Stromal cell of bone marrow (primary cell): ENCODE data around the gene TMEM223.
A peak's percentile ranks its signal among the peaks of the same experiment; 100 is the strongest.
"Not testable (repeated sequence)": the region's sequence is repeated elsewhere in the genome, so short reads cannot be mapped to it uniquely, and the experiment has no call there.

Source experiments
- DNase-seq: peaks from one replicate; pipeline ENCODE4 v3.0.0-alpha.2; 2012; ENCODE audit warnings: low read depth

The TMEM223 gene, protein sequence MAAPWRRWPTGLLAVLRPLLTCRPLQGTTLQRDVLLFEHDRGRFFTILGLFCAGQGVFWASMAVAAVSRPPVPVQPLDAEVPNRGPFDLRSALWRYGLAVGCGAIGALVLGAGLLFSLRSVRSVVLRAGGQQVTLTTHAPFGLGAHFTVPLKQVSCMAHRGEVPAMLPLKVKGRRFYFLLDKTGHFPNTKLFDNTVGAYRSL

DNA sequence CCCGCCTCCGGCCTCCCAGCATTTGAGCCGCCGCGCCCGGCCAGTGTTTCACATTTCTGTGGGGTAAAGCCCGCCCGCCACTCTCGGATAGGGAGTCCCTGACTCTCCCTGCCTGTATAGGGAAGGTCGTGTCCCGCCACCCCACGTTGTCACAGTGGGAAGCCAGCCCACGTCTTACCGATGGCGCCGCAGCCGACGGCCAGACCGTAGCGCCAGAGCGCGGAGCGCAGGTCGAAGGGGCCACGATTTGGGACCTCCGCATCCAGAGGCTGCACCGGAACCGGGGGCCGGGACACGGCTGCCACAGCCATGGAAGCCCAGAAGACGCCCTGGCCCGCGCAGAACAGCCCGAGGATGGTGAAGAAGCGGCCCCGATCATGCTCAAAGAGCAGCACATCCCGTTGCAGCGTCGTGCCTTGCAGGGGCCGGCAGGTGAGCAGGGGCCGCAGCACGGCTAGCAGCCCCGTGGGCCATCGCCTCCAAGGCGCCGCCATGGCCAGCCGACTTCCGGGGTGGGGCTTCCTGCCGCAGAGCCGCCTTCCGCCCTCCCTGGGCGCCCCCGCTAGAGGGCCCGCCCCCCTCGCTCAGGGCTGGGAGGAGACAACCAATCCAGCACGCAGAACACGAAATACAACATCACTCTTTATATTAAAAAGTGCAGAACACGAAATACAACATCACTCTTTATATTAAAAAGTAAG, at the start of gene TMEM223:
TMEM223 (minus strand) TSS at position 506 of the 701 bp plus-strand sequence; CDS start at position 494, 12 bp downstream.
- DNase-seq = peak; percentile 70

DNA sequence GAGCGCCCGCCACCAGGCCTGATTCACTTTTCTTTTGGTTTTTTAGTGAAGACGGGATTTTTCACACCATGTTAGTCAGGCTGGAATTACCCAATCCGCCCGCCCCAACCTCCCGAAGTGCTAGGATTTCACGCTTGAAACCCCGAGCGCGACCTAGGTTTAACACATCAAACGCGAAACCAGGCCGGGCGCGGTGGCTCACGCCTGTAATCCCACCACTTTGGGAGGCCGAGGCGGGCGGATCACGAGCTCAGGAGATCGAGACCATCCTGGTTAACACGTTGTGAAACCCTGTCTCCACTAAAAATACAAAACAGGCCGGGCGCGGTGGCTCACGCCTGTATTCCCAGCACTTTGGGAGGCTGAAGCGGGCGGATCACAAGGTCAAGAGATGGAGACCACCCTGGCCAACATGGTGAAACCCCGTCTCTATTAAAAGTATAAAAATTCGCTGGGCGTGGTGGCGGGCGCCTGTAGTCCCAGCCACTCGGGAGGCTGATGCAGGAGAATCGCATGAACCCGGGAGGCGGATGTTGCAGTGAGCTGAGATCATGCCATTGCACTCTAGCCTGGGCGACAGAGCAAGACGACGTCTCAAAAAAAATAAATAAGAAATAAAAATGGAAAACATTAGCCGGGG, 49.0 kb upstream of the TMEM223 start:
- DNase-seq = peak; percentile 60

DNA sequence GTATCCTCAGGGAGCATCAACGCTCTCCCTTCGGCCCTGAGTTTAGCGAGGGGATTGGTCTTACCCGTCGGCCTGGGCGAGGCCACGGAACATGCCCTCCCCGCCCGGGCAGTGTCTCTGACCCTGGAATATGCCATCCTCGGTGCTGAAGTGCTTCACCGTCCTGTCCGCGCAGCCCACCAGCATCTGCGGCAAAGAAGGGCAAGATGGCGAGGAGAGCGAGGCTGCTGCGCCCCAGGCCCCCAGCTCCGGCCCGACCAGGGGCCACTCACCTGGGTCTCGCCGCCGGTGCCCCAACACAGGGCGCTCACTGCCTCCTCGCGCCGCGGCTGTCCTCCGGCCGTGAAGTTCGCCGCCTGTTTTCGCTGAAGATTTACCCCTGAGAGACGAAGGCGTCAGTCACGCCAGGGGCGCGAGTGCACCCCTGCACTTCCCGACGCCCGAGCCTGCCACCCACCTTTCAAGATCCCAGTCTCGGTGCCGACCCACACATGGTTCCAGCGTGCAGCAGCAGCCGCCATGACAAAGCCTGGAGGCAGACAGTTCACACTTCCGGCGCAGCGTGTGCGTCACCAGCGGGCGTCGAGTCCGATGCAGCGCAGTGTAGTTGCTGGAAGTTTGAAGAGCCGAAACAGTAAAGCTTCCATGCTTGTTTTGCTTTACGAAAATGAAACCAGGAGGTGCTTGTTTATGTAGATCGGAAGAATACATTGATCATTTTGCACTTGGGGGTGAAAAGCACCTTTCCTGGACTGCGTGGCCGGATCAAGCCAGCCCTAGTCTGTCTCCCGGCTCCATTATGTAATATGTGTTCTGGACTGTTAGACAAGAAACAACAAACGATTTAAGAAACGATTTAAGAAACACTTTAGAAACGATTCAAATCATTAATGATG, 47.5 kb upstream of the TMEM223 start, which contains the start of gene WDR74:
WDR74 (minus strand) TSS at position 541 of the 896 bp plus-strand sequence; CDS start at position 521, 20 bp downstream.
- peak; percentile 86 for DNase-seq

DNA sequence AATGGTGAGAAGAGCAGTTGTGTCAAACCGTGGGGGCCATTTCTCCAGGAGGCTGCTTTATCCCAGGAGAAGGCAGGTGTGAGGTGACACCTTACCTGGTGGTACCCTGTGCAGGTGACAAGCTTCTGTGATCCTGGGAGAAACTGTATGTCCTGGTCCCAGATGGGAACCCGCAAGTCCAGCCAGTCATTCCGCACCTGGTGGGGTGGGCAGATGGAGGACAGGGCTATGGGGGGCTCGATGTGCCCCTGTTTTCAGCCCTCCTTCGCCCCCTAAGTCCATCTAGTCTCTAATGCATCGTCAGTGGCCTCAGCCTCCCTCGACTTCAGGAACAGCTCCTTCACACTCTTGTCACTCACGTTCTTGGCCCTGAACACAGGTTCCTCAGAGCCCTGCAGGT, 43.5 kb upstream of the TMEM223 start:
- no peak for DNase-seq

DNA sequence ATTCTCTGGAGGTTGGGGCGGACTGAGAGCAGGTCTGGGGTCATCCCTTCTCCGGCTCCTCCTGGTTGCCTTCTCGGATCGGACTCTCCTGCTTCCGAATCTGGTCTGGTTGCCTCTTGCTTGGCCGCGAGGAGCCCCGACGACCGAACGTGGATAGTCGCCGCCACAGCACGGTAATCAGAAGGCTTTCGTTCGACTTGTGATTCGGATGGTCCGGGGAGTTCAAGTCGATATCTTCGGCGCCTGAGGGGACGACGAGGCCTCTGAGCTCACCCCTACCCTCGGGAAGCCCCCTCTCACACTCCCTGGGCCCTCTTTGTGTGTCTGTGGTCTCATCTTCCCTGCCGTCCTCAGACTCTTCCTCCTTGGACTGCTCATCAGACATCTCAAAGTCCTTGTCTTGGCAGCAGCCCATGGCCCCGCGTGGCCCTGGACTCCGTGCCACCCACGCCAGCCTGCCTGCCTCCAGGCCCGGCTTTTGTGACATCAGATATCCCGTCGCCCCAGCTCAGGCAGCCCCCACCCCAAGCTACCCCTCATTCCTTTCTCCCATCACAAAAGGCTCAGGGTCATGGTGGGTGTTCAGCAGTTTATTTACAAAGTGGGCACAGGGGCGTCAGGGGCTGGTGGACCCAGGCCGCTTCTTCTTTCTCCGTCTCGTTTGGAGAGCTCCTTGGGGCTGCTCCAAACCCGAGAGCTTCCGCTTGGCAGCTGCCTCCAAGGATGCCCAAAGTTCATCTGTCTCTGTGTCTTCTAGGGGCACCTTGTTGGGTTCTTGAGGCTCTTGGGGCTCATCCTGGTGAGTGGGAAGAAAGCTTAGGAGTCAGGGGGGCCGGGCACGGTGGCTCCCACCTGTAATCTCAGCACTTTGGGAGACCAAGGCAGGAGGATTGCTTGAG, 40.8 kb upstream of the TMEM223 start, which contains the start of gene TEX54:
TEX54 (minus strand) TSS at position 506 of the 899 bp plus-strand sequence.
- peak; percentile 6 for DNase-seq

DNA sequence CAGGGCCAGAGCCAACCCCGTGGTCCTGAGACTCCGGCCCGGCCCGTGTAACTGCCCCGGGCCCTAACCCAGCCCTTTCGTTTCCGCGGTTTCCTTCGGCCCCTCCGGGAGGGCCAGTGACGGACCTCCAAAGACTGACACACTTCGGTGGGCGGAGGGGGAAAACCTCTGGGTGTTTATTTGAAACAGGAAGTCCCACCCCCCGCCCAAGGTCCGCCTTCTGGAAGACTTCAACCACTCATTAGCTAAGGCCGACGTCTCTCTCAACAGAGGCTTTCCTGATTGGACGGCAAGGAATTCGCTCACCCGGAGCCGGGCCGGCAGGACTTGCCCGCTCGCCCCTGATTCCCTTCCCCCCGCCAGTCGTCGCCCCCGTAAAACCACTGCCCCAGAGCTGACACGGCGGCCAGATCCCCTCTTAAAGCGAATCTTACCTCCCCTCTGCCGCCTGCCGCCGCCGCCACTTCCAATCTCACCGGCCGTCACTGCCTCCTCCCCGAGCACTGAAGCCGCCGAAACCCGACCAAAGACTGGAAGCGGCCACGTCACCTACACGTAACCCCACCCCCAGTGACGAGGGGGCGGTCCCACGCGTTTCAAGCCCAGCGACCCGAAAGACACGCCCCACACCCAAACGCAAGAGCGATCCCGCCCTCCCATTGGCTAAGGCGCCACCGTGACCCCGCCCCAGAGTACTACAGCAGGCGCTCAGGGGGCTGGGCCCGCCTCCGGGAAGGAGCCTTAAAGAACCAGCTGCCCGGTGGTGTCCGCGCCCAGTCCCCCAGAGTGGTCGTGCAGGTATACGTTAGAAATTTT, 39.9 kb upstream of the TMEM223 start, which contains the start of gene STX5:
STX5 (minus strand) TSS at position 532 of the 816 bp plus-strand sequence. CDS start 808 bp downstream, outside the sequence.
- DNase-seq = peak; percentile 97

DNA sequence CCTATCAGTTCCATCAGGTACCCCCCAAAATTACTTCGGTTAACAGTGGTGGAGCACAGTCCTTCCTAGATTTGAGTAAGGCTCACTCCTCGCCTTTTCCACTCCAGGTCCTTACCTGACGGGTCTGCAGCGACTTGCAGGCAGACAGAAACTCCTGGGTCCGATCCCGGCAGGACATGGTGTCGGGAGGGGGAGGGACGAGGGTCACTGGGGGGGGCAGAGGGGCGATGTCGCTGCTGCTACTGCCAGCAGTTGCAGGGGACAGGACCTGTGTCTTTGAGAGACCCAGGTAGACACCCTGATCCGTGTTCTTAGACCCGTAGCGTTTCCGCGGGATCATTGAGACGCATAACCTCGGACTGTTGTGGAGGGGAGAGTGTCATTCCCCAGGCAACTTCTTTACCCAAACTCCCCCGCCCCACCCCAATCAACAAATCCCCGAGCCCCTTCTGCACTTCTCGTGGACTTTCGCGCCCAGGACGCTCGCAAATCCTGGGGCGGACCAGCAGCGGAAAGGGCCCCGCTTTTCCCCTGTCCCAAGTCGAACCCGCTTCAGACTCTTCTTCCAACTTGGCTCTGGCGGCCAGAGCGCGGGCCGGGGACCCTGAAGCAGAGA, 39.2 kb upstream of the TMEM223 start:
- no peak for DNase-seq

DNA sequence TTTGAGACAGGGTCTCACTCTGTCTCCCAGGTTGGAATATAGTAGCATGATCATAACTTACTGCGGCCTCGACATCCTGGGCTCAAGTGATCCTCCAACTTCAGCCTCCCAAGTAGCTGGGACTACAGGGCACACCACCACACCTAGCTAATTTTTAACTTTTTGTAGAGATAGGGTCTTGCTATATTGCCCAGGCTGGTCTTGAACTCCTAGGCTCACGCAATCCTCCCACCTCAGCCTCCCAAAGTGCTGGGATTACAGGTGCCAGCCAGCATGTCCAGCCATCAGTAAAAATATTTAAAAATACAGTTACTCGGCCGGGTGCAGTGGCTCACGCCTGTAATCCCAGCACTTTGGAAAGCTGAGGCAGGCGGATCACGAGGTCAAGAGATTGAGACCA, 36.3 kb upstream of the TMEM223 start:
- DNase-seq = not testable (repeated sequence)

DNA sequence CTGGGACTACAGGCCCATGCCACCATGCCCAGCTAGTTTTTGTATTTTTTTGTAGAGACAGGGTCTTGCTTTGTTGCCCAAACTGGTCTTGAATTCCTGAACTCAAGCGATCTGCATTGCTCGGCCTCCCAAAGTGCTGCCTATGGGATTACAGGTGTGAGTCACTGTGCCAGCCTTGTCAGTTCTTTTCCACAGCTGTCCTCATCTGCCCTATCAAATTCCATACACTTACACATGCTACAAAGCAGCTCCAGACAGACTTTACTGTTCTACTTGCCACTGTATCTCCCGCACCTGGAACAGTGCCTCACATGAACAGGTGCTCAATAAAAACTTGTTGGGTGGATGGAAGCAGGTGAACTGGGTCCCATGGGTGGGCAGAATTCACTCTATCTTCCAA, 31.9 kb upstream of the TMEM223 start:
- no peak for DNase-seq

DNA sequence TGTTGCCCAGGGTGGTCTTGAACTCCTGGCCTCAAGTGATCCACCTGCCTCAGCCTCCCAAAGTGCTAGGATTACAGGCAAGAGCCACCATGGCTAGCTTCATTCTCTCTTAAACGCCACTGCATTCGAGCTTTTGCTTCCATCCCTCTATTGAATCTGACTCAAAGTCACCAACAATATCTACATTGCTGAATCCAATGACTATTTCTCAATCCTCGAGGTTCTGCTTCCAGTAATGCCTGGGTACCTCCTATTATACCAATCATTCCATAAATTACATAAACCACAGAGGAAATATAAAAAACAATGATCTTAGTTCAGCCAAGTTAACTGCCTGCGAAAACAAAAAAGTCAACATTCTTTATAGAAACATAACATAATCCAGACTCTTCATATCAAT, 25.3 kb upstream of the TMEM223 start:
- no peak for DNase-seq

DNA sequence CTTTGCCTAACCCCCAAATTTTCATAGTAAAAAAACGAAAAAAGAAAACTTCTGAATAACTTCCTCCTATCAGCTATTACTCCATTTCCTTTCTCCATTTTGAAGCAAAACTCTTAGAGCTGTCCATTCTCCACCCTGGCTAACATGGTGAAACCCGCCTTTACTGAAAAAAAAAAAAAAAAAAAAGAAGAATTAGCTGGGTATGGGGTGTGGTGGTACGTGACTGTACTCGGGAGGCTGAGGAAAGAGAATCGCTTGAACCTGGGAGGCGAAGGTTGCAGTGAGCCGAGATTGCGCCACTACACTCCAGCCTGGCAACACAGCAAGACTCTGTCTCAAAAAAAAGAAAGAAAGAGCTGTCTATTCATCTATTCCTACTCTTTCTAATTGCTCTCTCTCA, 24.8 kb upstream of the TMEM223 start:
- no peak for DNase-seq

DNA sequence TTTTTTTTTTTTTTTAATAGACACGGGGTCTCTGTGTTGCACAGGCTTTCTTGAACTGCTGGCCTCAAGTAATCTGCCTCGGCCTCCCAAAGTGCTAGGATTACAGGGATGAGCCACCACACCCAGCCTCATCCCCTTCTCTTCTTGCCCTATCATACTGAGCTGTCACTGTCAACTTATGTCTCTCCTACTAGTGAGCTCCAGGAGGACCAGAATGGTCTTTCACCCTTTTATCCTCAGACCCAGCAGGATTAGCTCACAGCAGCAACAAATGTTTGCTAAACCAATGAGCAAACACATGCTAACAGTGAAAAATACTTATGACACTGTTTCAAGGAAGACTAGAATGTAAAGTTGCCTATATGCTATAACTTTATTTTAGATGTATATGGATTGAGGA, 19.9 kb upstream of the TMEM223 start:
- DNase-seq = no peak

DNA sequence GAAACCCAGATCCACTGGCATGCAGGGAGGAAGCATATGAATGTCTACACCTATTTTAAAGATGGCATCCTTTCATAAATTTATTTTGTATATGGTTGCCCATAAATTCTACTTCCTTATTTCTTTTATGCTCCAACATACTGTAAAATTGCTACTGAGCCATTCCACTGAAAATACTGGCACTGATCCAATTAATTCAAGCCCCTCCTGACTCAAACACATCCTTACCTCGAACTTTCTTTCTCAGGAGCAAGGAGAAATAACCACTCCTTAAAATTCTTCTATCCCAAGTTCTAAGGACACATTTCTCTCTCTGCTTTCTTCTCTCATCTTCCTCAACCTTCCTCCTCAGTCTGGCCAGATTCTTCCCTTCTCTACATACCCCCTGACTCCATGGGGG, 18.9 kb upstream of the TMEM223 start:
- DNase-seq = no peak

DNA sequence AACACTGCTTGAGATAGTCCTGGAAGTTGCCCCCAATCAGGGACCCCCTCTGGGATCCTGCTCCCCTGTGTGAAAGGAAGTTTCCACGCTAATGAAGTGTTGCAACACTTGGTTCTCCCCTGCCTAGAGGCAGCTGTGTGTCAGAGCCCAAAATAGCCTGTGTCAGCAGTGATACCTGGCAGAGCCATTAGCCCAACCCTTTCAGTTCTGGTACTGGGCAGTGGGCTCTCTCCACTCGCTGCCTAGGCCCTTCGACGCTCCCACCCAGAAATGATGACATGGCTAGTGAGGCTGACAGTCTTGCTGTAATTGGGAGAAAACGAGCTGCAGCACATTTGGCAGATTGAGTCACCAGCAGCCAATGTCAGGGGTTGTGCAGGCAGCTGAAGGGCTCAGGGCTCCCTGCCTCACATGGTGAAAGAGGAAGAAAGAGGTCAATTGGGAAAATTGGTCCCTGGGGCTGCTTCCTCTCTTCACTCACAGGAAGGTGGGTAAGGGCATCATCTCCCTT, 14.9 kb upstream of the TMEM223 start:
- no peak for DNase-seq

DNA sequence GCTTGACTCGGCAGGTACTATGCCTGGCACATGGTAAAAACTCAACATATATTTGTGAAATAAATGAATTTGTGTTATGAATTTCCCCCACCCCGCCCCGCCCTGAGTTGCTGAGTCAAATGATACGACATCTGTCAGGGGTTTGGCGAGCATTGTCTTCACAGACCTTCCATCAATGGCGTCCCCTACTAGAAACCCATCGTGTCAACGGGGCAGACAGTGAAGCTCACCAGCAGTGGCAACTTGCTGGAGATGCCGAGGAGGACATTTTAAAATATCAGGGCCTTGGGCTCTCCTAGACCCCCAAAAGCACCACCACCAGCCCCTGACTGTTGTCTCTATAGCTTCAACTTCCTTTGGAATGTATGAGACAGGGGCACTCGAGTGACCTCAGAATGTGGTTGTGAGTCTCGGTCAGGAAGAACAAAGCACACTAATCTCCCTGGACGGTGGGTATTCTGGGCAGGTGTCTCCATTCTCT, 14.2 kb upstream of the TMEM223 start:
- DNase-seq = no peak

DNA sequence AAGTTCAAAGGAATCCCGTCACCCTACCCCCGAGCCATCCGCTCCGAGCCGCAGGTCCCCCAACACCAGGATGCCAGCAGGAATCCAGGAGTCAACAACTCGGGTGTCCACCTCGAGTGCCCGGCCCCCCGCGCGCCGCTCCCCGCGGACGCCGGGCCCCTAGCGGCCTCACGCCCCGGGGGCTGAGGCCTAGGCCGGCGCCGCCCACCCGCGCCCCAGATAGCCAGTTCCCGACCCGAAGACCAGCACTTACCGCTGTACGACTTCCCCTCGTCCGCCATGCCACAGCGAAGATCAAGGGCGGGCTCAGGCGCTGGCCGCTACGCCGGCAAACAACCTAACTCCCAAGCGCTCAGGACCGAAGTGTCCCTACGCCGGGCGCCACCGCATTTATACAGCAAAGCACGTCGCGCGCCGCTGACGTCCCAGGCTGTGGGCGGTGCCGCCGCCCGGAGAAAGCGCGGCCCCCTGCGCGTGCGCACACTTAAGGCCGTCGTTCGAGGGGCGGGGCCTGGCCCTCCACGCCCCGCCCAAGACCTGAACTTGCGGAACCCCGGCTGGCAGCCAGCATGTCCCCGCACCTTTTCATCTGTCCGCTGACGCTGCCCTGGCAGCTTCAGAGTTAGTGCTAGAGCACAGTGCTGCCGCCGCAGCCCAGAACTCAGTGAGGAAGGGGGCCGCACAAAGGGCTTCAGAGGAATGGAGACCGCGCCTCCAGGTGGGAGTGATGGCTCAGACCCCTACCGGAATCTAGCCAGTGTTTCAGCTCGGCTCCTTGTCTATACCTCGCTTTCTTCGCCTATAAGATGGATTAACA, 13.5 kb upstream of the TMEM223 start, which contains the start of gene NXF1:
NXF1 (minus strand) TSS at position 365 of the 817 bp plus-strand sequence; CDS start at position 281, 84 bp downstream.
- peak; percentile 76 for DNase-seq

DNA sequence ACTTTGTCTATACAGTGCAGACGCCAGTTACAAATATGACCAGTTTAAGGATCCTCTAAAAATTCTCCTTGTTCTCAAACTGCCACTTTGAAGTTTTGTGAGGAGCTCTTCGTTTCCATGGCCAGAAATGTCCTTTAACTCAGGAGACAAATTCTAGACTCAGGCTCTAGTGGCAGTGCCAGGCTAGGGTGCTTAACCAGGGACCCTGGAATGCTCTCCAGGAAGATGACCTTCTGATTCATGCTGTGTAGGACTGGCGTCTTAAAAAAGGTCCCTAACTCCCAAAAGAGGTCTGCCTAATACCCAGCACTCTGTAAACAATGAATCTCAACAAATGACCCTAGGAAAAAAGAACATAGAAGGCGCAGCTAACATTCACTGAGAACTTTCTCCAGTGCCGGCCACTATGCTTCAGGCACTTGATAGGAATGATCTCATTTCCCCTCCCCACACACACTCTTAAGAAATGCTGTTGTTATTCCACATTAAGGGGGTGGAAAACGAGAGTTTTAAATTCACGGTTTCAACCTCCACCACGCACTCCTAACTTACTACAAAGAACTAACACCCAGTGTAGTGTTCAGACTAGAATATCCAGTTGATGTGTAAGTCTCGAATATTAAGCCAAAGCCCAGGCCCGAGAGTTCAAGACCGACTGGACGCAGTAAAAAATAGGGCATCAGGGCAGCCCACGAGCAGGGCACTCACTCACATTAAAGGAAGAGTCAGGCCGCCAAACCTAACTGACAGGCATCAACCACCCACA, 12.7 kb upstream of the TMEM223 start:
- no peak for DNase-seq
